HG02571 (cell line): ENCODE measurements around the gene WNK4.
"Not testable (repeated sequence)": the region's sequence is repeated elsewhere in the genome, so short reads cannot be mapped to it uniquely, and the experiment has no call there.

Experiments
- ATAC-seq: cut with Tn5 transposase; IDR thresholded peaks from one replicate; pipeline ENCODE4 v1.9.1; 2021; ENCODE audit warnings: mild to moderate bottlenecking, moderate library complexity; ENCODE audit not compliant: unreplicated experiment

WNK4 gene

GRCh38 chr17:42779936-42780850, at the start of gene WNK4:
Gene WNK4, plus strand, starts transcription at chr17:42780610. Its CDS starts 89 bp downstream, at chr17:42780699.
- no peak for ATAC-seq

- ATAC-seq = no peak
Observed at GRCh38 chr17:42740699-42741098, 39.7 kb upstream of the WNK4 start.

DNA sequence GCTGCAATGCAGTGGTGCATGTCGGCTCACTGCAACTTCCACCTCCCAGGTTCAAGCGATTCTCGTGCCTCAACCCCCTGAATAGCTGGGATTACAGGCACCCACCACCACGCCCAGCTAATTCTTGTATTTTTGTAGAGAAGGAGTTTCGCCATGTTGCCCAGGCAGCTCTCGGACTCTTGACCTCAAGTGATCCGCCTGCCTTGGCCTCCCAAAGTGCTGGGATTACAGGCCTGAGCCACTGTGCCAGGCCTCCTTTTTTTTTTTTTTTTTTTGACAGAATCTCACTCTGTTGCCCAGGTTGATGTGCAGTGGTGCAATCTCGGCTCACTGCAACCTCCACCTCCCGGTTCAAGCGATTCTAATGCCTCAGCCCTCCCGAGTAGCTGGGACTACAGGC, 37.5 kb upstream of the WNK4 start:
- ATAC-seq = not testable (repeated sequence)

DNA sequence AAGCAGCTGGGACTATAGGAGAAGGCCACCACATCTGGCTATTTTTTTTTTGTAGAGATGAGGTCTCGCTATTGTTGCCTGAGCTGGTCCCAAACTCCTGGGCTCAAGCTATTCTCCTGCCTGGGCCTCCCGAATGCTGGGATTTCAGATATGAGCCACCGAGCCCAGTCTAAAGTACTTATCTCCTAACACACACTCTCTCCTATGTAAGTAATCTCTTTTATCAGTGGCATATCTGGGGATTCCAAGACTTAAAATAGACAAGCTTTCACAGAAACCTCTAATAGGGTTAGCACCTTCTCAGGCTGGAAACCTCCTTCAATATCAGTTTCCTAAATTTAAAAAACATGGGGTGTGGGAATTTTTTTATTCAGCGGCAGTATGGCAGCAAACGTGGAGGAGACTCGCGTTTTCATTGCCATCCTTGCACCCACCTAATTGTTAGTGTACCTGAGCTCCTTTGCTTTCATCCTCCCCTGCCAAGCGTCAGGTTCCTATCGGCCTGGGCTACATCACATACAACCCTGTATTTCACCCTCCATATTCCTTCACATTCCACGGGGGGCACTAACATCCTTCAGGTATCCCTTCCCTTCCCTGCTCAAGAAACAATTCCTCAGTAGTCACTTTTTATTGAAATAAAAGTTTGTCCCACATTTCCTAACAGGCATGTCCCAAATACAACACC, 36.7 kb upstream of the WNK4 start:
- no peak for ATAC-seq

- peak; percentile 49 for ATAC-seq
Observed at GRCh38 chr17:42744283-42744805, 36.1 kb upstream of the WNK4 start.

DNA sequence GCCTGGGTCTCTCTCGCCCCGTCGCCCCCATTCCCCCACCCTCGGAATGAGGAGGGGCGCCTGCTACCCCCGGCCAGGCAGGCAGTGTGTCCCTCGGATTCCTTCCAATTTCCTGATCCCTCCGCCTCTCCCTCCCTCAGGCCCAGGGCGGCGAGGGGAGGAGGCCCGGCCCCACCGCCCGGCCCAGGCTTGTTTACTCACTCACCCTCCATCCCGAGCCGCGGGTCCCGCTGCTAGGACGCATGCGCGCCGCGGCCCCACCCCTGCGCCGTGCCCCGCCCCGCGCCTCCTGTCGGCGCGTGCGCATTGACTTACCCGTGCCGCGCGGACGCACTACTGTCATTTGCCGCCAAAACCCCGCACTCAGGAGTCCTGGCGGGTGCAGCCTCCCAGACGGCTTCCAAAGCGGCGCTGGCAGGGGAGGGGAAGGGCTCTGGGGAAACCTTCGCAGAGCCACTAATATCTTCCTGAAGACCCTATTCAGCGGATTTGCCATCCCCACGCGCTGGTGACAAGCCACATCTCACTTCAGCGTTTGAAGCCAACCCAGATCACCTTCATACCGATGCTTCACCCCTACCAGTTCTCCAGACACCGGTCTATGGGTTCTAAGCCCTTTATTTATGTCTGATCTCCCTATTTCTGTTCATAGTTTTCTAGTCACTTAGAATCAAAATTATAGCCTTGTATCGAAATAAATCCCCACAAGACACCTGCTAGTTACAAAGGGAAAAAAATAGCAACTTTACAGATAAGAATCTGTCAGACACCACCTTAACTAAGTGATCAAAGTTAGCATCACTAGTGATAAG, 35.4 kb upstream of the WNK4 start, which contains the start of gene EZH1:
TSS of gene EZH1 (minus strand) at position 235 of the 812 bp plus-strand sequence. CDS start 16,099 bp downstream, outside the sequence.
- peak; percentile 77 for ATAC-seq

- no peak for ATAC-seq
Observed at GRCh38 chr17:42748202-42748907, 32.1 kb upstream of the WNK4 start.

DNA sequence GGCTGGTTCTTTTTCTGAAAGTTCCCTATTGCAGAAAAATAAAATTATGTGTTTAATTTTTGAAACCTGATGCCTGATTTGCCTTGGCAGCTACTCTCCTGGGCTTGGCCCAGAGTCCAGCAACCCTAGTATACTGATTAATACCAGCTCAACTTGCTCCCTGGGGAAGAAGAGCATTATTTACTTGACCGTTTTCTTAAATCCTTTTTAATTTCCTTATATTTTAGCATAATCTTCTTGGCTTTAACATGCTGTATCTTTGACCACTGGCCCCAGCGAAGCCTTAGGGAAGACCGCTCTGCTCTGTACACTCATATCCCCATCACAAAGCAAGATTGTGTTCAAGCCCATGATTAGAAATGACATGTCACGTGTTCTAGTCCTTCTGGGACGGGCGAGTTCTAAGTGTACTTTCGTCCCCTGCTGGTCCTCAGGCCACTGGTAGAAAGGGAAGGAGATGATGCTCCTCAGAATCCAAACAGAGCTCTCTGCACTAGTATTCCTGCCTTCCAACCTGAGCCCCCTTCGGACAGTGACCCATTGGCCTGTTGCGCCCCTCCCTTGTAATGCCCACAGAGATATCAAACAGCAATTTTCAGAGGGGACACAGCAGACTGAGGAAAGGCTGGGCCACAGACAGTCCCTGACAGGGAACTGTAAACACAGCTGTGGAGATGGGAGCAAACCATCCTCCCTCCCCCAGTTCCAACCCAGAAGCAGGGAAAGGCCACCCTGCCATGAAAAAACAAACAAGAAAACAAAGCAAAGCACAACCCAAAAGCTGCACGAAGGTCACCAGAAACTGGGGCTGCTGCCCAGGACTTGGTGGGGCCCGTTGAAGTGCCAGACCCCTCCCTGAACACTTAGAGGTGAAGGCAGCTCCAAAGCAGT, 31.3 kb upstream of the WNK4 start:
- ATAC-seq = no peak

- ATAC-seq = no peak
Observed at GRCh38 chr17:42750739-42751344, 29.6 kb upstream of the WNK4 start.

DNA sequence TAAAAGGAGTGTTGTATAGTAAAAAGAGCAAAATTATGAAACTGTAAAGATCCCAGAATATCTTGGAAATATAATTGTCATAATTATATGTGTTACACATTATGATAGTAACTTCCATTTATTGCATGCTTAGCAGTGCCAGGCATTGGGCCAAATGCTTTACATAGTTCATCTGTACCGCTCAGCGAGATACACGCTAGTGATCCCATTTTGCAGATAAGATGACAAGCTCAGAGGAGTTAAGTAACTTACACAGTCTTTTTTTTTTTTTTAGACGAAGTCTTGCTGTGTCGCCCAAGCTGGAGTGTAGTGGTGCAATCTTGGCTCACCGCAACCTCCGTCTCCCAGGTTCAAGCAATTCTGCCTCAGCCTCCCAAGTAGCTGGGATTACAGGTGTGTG, 28.8 kb upstream of the WNK4 start:
- no peak for ATAC-seq

- ATAC-seq = no peak
Observed at GRCh38 chr17:42754782-42755181, 25.6 kb upstream of the WNK4 start.

DNA sequence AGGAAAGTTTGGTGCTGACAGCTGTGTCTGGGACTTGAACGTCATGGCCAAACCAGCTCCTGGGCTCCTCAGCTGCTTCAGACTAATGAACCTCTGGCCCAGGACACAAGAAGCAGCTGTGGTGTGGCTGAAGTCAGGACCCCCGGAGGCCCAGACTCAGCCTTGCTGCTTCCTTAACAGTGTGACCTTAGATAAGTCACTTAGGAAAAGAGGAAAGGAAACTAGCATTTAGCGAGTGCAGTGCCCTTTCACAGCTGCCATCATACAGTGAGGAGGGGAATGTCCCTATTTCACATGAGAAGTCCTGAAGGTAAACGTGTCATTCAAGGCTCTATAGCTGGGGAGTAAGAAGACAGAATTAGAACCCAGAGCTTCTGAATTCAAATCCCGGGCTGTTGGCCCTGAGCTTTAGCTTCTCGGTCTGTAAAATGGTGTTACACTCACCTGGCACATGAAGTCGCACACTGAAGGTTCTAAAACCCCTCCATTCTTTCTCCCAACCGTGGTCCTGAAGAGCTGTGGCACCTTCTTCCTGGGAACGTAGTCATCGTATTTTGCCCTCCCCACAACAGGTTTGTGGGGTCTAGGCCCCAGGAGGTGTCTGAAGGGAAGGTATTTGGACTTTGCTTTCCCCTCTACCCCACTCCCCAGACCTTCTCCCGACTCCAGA, 20.3 kb upstream of the WNK4 start:
- ATAC-seq = no peak

DNA sequence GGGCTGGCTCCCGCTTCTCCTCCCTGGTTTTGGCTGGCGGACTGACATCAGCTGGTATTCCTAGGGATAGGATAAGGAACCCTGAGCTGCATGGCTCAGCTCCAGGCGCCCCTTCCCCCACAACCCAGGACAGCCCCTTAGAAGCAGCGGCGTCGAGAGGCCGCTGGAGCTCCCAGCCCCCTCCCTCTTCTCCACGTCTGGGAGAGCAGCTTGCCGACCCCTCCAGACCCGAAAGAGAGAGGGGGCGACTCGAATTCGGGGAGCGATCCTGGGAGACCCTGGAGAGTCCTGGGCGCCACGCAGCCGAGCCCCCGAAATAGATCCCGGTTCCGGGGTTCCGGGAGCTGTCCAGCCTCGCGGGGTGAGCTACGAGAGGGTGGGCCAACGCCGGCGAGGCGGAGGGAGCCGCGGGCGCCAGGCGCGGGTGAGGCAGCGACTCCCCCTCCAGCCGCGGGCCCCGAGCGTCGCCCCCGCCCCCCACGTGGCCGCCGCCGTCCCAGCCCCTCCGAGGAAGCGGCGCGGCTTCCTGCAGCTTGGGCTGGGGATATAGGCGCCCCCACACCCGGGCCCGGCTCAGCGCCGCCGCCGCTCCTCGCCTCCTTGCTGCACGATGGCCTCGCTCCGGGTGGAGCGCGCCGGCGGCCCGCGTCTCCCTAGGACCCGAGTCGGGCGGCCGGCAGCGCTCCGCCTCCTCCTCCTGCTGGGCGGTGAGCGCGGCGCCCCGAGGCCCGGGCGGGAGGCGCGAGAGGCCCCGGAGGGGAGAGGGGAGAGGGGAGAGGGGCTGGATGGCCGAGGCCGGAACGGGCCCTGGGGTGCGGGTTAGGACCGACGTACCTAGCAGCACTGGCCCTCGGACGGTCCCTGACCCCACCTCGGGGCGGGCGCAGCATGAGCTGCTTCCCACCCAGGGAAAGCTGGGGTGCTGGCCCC, 19.5 kb upstream of the WNK4 start, which contains the start of gene RAMP2:
TSS of gene RAMP2 (plus strand) at position 576 of the 930 bp plus-strand sequence. CDS start at position 611, 35 bp downstream.
- ATAC-seq = no peak

GRCh38 chr17:42761638-42762037, 18.8 kb upstream of the WNK4 start:
- no peak for ATAC-seq

DNA sequence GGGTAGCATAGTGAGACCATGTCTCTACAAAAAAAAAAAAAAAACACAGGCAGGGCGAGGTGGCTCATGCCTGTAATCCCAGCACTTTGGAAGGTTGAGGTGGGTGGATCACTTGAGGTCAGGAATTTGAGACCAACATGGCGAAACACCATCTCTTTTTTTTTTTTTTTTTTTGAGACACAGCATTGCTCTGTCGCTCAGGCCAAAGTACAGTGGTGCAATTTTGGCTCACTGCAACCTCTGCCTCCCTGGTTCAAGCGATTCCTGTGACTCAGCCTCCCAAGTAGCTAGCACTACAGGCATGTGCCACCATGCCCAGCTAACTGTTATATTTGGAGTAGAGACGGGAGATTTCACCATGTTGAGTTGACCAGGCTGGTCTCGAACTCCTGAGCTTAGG, 14.3 kb upstream of the WNK4 start:
- no peak for ATAC-seq

GRCh38 chr17:42767512-42767911, 12.9 kb upstream of the WNK4 start:
- no peak for ATAC-seq

GRCh38 chr17:42768006-42768405, 12.4 kb upstream of the WNK4 start:
- not testable (repeated sequence) for ATAC-seq
